OCI-LY7 (cell line): Measurements from ENCODE around the gene LDLRAD1. TPM values are rescaled to one million over a fixed set of nuclear protein-coding genes. Genes with fewer than 3 reads are reported as not detected.
"Not testable (repeated sequence)": the region's sequence is repeated elsewhere in the genome, so short reads cannot be mapped to it uniquely, and the experiment has no call there.

Experiments used
- BruUV-seq: library from RNA; stranded (reverse); fragments of 400-500 nt; replicated peaks from 2 replicates; lab custom pipeline; 2021; lab: Mats Ljungman, UMichigan
- CTCF ChIA-PET: fragments of 300-600 bp; sonication (Branson Sonifier 250); formaldehyde crosslinking; loops from one replicate; lab custom pipeline; 2022; ENCODE audit warnings: antibody characterized with exemption; ENCODE audit not compliant: unreplicated experiment; lab: Charles Lee
- POLR2A ChIA-PET: fragments of 300-600 bp; sonication (Branson Sonifier 250); formaldehyde crosslinking; loops from one replicate; lab custom pipeline; 2022; ENCODE audit warnings: antibody characterized with exemption; lab: Charles Lee
- DNase-seq: peaks from one replicate; pipeline ENCODE4 v3.0.0-alpha.2; 2015; ENCODE audit warnings: low spot score
- H2AFZ ChIP-seq: fragments of 200-600 bp; sonication (generic), shearing (Covaris generic); 2 replicates; pipeline ENCODE4 v1.6.1; 2014; ENCODE audit warnings: mild to moderate bottlenecking, antibody characterized with exemption, low read length, moderate library complexity
- H3K27ac ChIP-seq: fragments of 200-600 bp; sonication (generic); 2 replicates; pipeline ENCODE4 v1.5.1; 2014; ENCODE audit warnings: mixed run types, low read depth, mild to moderate bottlenecking, moderate library complexity, low read length, inconsistent platforms; ENCODE audit not compliant: poor library complexity, severe bottlenecking
- H3K36me3 ChIP-seq: fragments of 200-600 bp; sonication (generic); 2 replicates; pipeline ENCODE4 v1.6.1; 2014; ENCODE audit warnings: mild to moderate bottlenecking, antibody characterized with exemption, low read length, moderate library complexity, mixed read lengths; ENCODE audit not compliant: insufficient read depth
- H3K4me1 ChIP-seq: fragments of 200-600 bp; sonication (generic); 2 replicates; pipeline ENCODE4 v1.5.1; 2014; ENCODE audit warnings: mild to moderate bottlenecking, low read length; ENCODE audit not compliant: insufficient read depth, poor library complexity, severe bottlenecking
- H3K4me2 ChIP-seq: fragments of 200-600 bp; sonication (generic); 2 replicates; pipeline ENCODE4 v1.6.1; 2014; ENCODE audit warnings: mild to moderate bottlenecking, low read length
- H3K4me3 ChIP-seq: fragments of 200-600 bp; sonication (generic); 2 replicates; pipeline ENCODE4 v1.5.1; 2014; ENCODE audit warnings: mild to moderate bottlenecking, low read depth, low read length; ENCODE audit not compliant: poor library complexity, severe bottlenecking
- H3K79me2 ChIP-seq: fragments of 200-600 bp; sonication (generic); 2 replicates; pipeline ENCODE4 v1.6.1; 2016; ENCODE audit warnings: low read depth, mild to moderate bottlenecking, low read length, moderate library complexity, mixed read lengths; ENCODE audit not compliant: insufficient read depth
- H3K9me2 ChIP-seq: fragments of 200-600 bp; sonication (generic); 2 replicates; pipeline ENCODE4 v1.6.1; 2016; ENCODE audit warnings: mild to moderate bottlenecking, low read length, mixed read lengths; ENCODE audit not compliant: insufficient read depth
- H3K9me3 ChIP-seq: fragments of 200-600 bp; sonication (generic); 2 replicates; pipeline ENCODE4 v1.6.1; 2014; ENCODE audit warnings: mild to moderate bottlenecking, mixed run types, low read length, mixed read lengths
- H4K20me1 ChIP-seq: fragments of 200-600 bp; sonication (generic); 2 replicates; pipeline ENCODE4 v1.6.1; 2014; ENCODE audit warnings: mild to moderate bottlenecking, antibody characterized with exemption, low read length, moderate library complexity, mixed read lengths; ENCODE audit not compliant: insufficient read depth
- EZH2phosphoT487 ChIP-seq: fragments of 200-600 bp; sonication (generic); IDR thresholded peaks from 2 replicates; pipeline ENCODE4 v1.6.1; 2018; ENCODE audit warnings: low read depth, borderline replicate concordance, mild to moderate bottlenecking, mixed run types, antibody characterized with exemption, low read length, moderate library complexity, mixed read lengths
- intact Hi-C: fragments of 100-400 bp; cut with micrococcal nuclease; formaldehyde crosslinking; loops from one replicate; pipeline ENCODE4 v1.10.0; 2022; ENCODE audit not compliant: unreplicated experiment
- total RNA-seq, 2 experiments: library from RNA; depleted of rRNA in 1 of 2; stranded (reverse); fragments of >200 nt in 1 of 2; shearing (Covaris generic) in 1 of 2; gene quantifications; 2 replicates each; pipeline ENCODE4 v1.2.3, GENCODE V29; 2014 to 2022
- TF ChIP-seq, protein P1 (sequence below): fragments of 200-600 bp; sonication (generic); conservative IDR thresholded peaks from 2 replicates; pipeline ENCODE4 v1.5.1; 2014; ENCODE audit warnings: mild to moderate bottlenecking, antibody characterized with exemption, low read length, moderate library complexity, mixed read lengths

The LDLRAD1 gene
- total RNA-seq, 2 experiments from 2014 or later: not detected

DNA sequence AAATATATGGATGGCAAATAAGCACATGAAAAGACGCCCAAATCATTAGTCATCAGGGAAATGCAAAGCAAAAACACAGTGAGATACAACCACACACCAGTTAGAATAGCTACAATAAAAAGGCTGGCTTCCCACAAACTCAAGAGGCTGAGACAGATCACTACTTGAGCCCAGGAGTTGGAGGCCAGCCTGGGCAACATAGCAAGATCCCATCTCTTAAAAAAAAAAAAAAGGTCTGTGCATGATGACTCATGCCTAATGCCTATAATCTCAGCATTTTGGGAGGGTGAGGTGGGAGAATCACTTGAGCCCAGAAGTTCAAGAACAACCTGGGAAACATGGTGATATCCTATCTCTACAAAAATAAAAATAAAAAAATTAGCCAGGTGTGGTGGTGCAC lies 19.8 kb downstream of the LDLRAD1 start:
- Histone ChIP-seq H3K9me3 (no peaks in the 10 kb centered on the region), H3K79me2 (no peaks in the 10 kb centered on the region), H3K36me3 (no peaks in the 10 kb centered on the region), H3K4me3 (no peak overlapping the region), H3K27ac (no peak overlapping the region), H3K9me2 (no peaks in the 10 kb centered on the region), H2AFZ (no peak overlapping the region), H3K4me1 (no peaks in the 10 kb centered on the region), H3K4me2 (no peak overlapping the region), H4K20me1 (no peaks in the 10 kb centered on the region)
- TF ChIP-seq EZH2phosphoT487: no peak
- TF ChIP-seq, protein P1, sequence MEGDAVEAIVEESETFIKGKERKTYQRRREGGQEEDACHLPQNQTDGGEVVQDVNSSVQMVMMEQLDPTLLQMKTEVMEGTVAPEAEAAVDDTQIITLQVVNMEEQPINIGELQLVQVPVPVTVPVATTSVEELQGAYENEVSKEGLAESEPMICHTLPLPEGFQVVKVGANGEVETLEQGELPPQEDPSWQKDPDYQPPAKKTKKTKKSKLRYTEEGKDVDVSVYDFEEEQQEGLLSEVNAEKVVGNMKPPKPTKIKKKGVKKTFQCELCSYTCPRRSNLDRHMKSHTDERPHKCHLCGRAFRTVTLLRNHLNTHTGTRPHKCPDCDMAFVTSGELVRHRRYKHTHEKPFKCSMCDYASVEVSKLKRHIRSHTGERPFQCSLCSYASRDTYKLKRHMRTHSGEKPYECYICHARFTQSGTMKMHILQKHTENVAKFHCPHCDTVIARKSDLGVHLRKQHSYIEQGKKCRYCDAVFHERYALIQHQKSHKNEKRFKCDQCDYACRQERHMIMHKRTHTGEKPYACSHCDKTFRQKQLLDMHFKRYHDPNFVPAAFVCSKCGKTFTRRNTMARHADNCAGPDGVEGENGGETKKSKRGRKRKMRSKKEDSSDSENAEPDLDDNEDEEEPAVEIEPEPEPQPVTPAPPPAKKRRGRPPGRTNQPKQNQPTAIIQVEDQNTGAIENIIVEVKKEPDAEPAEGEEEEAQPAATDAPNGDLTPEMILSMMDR: no peak
- POLR2A ChIA-PET: no interaction called here
- BruUV-seq: no TSS peak
- intact Hi-C loops: no loop called here
- DNase-seq: no peak
- CTCF ChIA-PET: no interaction called here

- H3K9me3 ChIP-seq: no peaks in the 10 kb centered on the region
- BruUV-seq: no TSS peak
- intact Hi-C loops: no loop called here
- H3K27ac ChIP-seq: no peak overlapping the region
- H2AFZ ChIP-seq: no peak overlapping the region
- no peak overlapping the region for H3K4me3 ChIP-seq
- no peaks in the 10 kb centered on the region for H3K9me2 ChIP-seq
- H3K36me3 ChIP-seq: no peaks in the 10 kb centered on the region
- H4K20me1 ChIP-seq: no peaks in the 10 kb centered on the region
- H3K4me1 ChIP-seq: no peaks in the 10 kb centered on the region
- no peak for TF ChIP-seq EZH2phosphoT487
- TF ChIP-seq, protein P1: no peak
- no peaks in the 10 kb centered on the region for H3K79me2 ChIP-seq
- CTCF ChIA-PET: no interaction called here
- H3K4me2 ChIP-seq: no peak overlapping the region
- DNase-seq: no peak
- POLR2A ChIA-PET: no interaction called here
Measured at GRCh38 chr1:53995683-53996082, 22.3 kb downstream of the LDLRAD1 start.

DNA sequence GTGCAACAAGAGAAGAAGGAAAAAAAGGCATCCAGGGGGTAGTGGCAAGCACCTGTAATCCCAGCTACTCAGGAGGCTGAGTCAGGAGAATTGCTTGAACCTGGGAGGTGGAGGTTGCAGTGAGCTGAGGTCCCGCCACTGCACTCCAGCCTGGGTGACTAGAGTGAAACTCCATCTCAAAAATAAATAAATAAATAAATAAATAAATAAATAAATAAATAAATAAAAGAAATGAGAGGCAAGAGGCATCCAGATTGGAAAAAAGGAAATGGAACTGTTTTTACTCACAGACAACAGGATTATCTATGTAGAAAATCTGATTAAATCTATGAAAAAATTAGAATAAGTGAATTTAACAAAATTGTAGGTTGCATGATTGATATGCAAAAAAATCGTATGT lies 23.5 kb downstream of the LDLRAD1 start:
- DNase-seq, CTCF ChIA-PET, H3K27ac ChIP-seq, H3K4me2 ChIP-seq, intact Hi-C loops, H2AFZ ChIP-seq, H3K4me1 ChIP-seq, H3K4me3 ChIP-seq, H4K20me1 ChIP-seq, H3K9me3 ChIP-seq, BruUV-seq, H3K36me3 ChIP-seq, H3K9me2 ChIP-seq, H3K79me2 ChIP-seq: not testable (repeated sequence)
- POLR2A ChIA-PET: interaction anchor here (0.7 kb wide), 1 partner anchor 35 kb away, joined by 5 read pairs; no protein-coding TSS in a partner anchor
